ENCODE measurements around the gene PSKH1. TPM values are rescaled to one million over a fixed set of nuclear protein-coding genes. Genes with fewer than 3 reads are reported as not detected.

The PSKH1 gene
- total and polyA plus RNA-seq, 9 of the 15 experiments (the other 6 are each of a cell fraction or from before 2014, with no cell fraction given), result 0.96 to 20.9 (median 9.4) TPM

DNA sequence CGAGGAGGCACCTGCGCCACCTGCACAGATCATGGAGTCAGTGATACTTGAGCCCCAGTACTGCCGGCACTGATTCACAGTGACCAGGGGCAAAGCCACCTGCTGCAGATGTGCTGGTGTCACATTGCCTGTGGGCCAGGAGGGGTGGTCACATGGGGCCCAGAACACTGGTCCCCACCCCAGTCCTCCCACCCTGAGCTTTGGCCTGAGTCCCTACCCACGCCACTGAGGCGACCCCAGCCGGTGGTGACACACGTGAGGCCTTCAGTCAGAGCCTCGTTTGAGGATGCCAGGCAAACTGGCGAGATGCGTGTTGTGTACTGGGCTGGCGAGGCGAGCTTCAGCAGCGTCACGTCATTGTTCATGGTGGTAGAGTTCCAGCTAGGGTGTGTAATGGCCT is 37.1 kb downstream of the PSKH1 start:
- no peak overlapping the region for H2AFZ ChIP-seq (ENCODE audit: low read depth, low read length)
- no peak overlapping the region for H3K4me2 ChIP-seq (ENCODE audit: insufficient read depth, low read length)
- POLR2A ChIA-PET, result interaction anchor here (1.5 kb wide), 1 partner anchor 38 kb away, joined by 4 read pairs; no protein-coding TSS in a partner anchor
- H3K9ac ChIP-seq (ENCODE audit: insufficient read depth in 1 of 2, low read depth in 2 of 2, low read length in 2 of 2), result no peak overlapping the region
- H3K27me3 ChIP-seq (ENCODE audit: control insufficient read depth in 2 of 2, insufficient read depth in 2 of 2, low read length in 2 of 2), result no peaks in the 10 kb centered on the region
- no peak for ATAC-seq
- in situ Hi-C loops (cut with MboI) (no loop called here), intact Hi-C loops (cut with micrococcal nuclease) (loop anchor here (10.0 kb wide), 1 partner anchor 405 kb away; the partner anchor contains the start of gene RIPOR1)
- peaks cover 11 to 44% of the 10 kb centered on the region in 2 experiments; a peak in 3 of 5 replicates for H3K4me1 ChIP-seq (replicated peaks in 1 of 2; ENCODE audit: control insufficient read depth in 2 of 2, insufficient read depth in 2 of 2, low read length in 2 of 2)
- no peaks in the 10 kb centered on the region for H3K9me1 ChIP-seq (ENCODE audit: control insufficient read depth, insufficient read depth, low read length)
- FAIRE-seq, result no peak
- WGBS (ENCODE audit: insufficient coverage, low coverage, missing lambda C conversion rate), result 88% methylated on average over 9 of the region's 14 CpGs
- H3K79me2 ChIP-seq (ENCODE audit: control insufficient read depth, insufficient read depth, low read length), result peaks cover 18% of the 10 kb centered on the region
- BruUV-seq (replicated peaks), result no TSS peak
- H3K9me3 ChIP-seq (replicated peaks; ENCODE audit: control insufficient read depth, insufficient read depth, low read depth, low read length), result no peaks in the 10 kb centered on the region
- CTCF ChIA-PET (ENCODE audit: low intra/inter-chr PET ratio), result interaction anchor here (0.6 to 3.8 kb wide), 2 partner anchors 47 to 110 kb away, joined by 4 to 35 read pairs; partner anchors contain the start of gene NRN1L
- DNase-seq (ENCODE audit: extremely low read depth in 1 of 4, low spot score in 3 of 4), result no peak
- TF ChIP-seq MBD2 (IDR thresholded peaks at IDR 0.05; ENCODE audit: borderline replicate concordance, low read depth) (no peak), ZNF830 (CRISPR knock-in tag; IDR thresholded peaks at IDR 0.05) (no peak), PHTF2 (CRISPR knock-in tag; IDR thresholded peaks at IDR 0.05) (no peak), FOXA1 (IDR thresholded peaks at IDR 0.05; ENCODE audit: borderline replicate concordance) (no peak), ZNF695 (CRISPR knock-in tag; IDR thresholded peaks at IDR 0.05) (no peak), KLF6 (CRISPR knock-in tag; IDR thresholded peaks at IDR 0.05; ENCODE audit: borderline replicate concordance) (no peak), PCBP2 (IDR thresholded peaks at IDR 0.05; ENCODE audit: low read depth, low read length, poor library complexity, severe bottlenecking) (no peak), MEF2D (tag; conservative IDR thresholded peaks at IDR 0.05; ENCODE audit: low read depth) (no peak), ZC3H4 (CRISPR knock-in tag; IDR thresholded peaks at IDR 0.05; ENCODE audit: borderline replicate concordance) (no peak), ZNF263 (CRISPR knock-in tag; IDR thresholded peaks at IDR 0.05; ENCODE audit: borderline replicate concordance) (no peak), ZNF79 (CRISPR knock-in tag; IDR thresholded peaks at IDR 0.05; ENCODE audit: low read depth) (no peak), PPARD (CRISPR knock-in tag; IDR thresholded peaks at IDR 0.05) (no peak)
- TF ChIP-seq, protein P1, sequence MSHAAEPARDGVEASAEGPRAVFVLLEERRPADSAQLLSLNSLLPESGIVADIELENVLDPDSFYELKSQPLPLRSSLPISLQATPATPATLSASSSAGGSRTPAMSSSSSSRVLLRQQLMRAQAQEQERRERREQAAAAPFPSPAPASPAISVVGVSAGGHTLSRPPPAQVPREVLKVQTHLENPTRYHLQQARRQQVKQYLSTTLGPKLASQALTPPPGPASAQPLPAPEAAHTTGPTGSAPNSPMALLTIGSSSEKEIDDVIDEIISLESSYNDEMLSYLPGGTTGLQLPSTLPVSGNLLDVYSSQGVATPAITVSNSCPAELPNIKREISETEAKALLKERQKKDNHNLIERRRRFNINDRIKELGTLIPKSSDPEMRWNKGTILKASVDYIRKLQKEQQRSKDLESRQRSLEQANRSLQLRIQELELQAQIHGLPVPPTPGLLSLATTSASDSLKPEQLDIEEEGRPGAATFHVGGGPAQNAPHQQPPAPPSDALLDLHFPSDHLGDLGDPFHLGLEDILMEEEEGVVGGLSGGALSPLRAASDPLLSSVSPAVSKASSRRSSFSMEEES (CRISPR knock-in tag; IDR thresholded peaks at IDR 0.05), result no peak
- TF ChIP-seq, protein P2, sequence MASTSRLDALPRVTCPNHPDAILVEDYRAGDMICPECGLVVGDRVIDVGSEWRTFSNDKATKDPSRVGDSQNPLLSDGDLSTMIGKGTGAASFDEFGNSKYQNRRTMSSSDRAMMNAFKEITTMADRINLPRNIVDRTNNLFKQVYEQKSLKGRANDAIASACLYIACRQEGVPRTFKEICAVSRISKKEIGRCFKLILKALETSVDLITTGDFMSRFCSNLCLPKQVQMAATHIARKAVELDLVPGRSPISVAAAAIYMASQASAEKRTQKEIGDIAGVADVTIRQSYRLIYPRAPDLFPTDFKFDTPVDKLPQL (IDR thresholded peaks at IDR 0.05; ENCODE audit: extremely low read depth, insufficient read length), result no peak
- no peak overlapping the region for H3K4me3 ChIP-seq
- H3K36me3 ChIP-seq (ENCODE audit: control insufficient read depth, insufficient read depth, low read length), result peaks cover 24% of the 10 kb centered on the region; the same call in 2 of the 3 replicates
- no peaks in the 10 kb centered on the region; the same call in 1 of the 2 replicates for H4K20me1 ChIP-seq (replicated peaks; ENCODE audit: control insufficient read depth, insufficient read depth, low read length)
- no peak overlapping the region for H3K27ac ChIP-seq (ENCODE audit: extremely low read depth, low read depth, low read length)
